ENCODE measurements around the gene ANKRD55.
A peak's percentile ranks its signal among the peaks of the same experiment; 100 is the strongest.
"Not testable (repeated sequence)": the region's sequence is repeated elsewhere in the genome, so short reads cannot be mapped to it uniquely, and the experiment has no call there.

Gene ANKRD55

GRCh38 chr5:56206126-56206910 lies 26.8 kb downstream of the ANKRD55 start:
- DNase-seq (ENCODE audit: low spot score): no peak
- H3K18ac ChIP-seq (ENCODE audit: low read length): peak overlapping the region; percentile 6

GRCh38 chr5:56203936-56204335 lies 29.2 kb downstream of the ANKRD55 start:
- H2BK5ac ChIP-seq (ENCODE audit: low read length); H3K4ac ChIP-seq (ENCODE audit: low read length); H2AK5ac ChIP-seq (ENCODE audit: low read depth, low read length); H3K4me1 ChIP-seq (ENCODE audit: control insufficient read depth in 2 of 2, insufficient read depth in 1 of 2, low read depth in 1 of 2, low read length in 2 of 2); H3K9ac ChIP-seq (ENCODE audit: low read depth, low read length, poor library complexity); H3K18ac ChIP-seq (ENCODE audit: low read length); H3K4me2 ChIP-seq (ENCODE audit: insufficient read depth, low read length, poor library complexity, severe bottlenecking); H2BK120ac ChIP-seq (ENCODE audit: low read depth, low read length); H3K27ac ChIP-seq (replicated peaks; ENCODE audit: low read length); H3K14ac ChIP-seq (ENCODE audit: low read length); H3K27me3 ChIP-seq (ENCODE audit: control insufficient read depth in 3 of 3, insufficient read depth in 3 of 3, low read depth in 1 of 3, low read length in 3 of 3); H4K91ac ChIP-seq (ENCODE audit: low read depth, low read length, poor library complexity); H2BK15ac ChIP-seq (ENCODE audit: low read length); H2AFZ ChIP-seq (ENCODE audit: low read length); H4K8ac ChIP-seq (ENCODE audit: low read depth, low read length); H3K36me3 ChIP-seq (replicated peaks in 1 of 2; ENCODE audit: control insufficient read depth in 2 of 2, insufficient read depth in 2 of 2, low read length in 2 of 2); H3K79me1 ChIP-seq (ENCODE audit: low read depth, low read length); H3K9me3 ChIP-seq (replicated peaks in 1 of 2; ENCODE audit: control insufficient read depth in 2 of 2, insufficient read depth in 1 of 2, low read depth in 1 of 2, low read length in 2 of 2); H3K4me3 ChIP-seq (ENCODE audit: low read length in 2 of 2); H3K23ac ChIP-seq (ENCODE audit: low read depth, low read length, poor library complexity); H2BK12ac ChIP-seq (ENCODE audit: low read length); DNase-seq (ENCODE audit: low spot score): not testable (repeated sequence)

More at GRCh38 chr5:56206126-56206910, 26.8 kb downstream of the ANKRD55 start:
- H2AFZ ChIP-seq (ENCODE audit: low read length): no peak overlapping the region
- no peaks in the 10 kb centered on the region for H3K36me3 ChIP-seq (replicated peaks in 1 of 2; ENCODE audit: control insufficient read depth in 2 of 2, insufficient read depth in 2 of 2, low read length in 2 of 2)
- no peak overlapping the region for H3K4ac ChIP-seq (ENCODE audit: low read length)
- H3K9ac ChIP-seq (ENCODE audit: low read depth, low read length, poor library complexity): no peak overlapping the region
- H3K27ac ChIP-seq (replicated peaks; ENCODE audit: low read length): no peak overlapping the region
- peaks cover 0 to 2% of the 10 kb centered on the region in 2 donors for H3K4me1 ChIP-seq (ENCODE audit: control insufficient read depth in 2 of 2, insufficient read depth in 1 of 2, low read depth in 1 of 2, low read length in 2 of 2)
- no peak overlapping the region for H3K4me3 ChIP-seq (ENCODE audit: low read length in 2 of 2)
- H2AK5ac ChIP-seq (ENCODE audit: low read depth, low read length): no peak overlapping the region
- no peak overlapping the region for H2BK12ac ChIP-seq (ENCODE audit: low read length)
- H2BK5ac ChIP-seq (ENCODE audit: low read length): no peak overlapping the region
- H3K4me2 ChIP-seq (ENCODE audit: insufficient read depth, low read length, poor library complexity, severe bottlenecking): no peak overlapping the region
- H4K91ac ChIP-seq (ENCODE audit: low read depth, low read length, poor library complexity): no peak overlapping the region
- H2BK120ac ChIP-seq (ENCODE audit: low read depth, low read length): no peak overlapping the region
- H4K8ac ChIP-seq (ENCODE audit: low read depth, low read length): no peak overlapping the region
- H3K23ac ChIP-seq (ENCODE audit: low read depth, low read length, poor library complexity): no peak overlapping the region
- H3K27me3 ChIP-seq (ENCODE audit: control insufficient read depth in 3 of 3, insufficient read depth in 3 of 3, low read depth in 1 of 3, low read length in 3 of 3): no peaks in the 10 kb centered on the region
- no peaks in the 10 kb centered on the region for H3K9me3 ChIP-seq (replicated peaks in 1 of 2; ENCODE audit: control insufficient read depth in 2 of 2, insufficient read depth in 1 of 2, low read depth in 1 of 2, low read length in 2 of 2)
- no peaks in the 10 kb centered on the region for H3K79me1 ChIP-seq (ENCODE audit: low read depth, low read length)
- WGBS, 2 donors (ENCODE audit: extremely low coverage in 2 of 2, insufficient read length in 2 of 2, insufficient replicate concordance in 1 of 2): no CpG with 5 or more reads among the region's 7 CpGs
- H3K14ac ChIP-seq (ENCODE audit: low read length): no peak overlapping the region
- H2BK15ac ChIP-seq (ENCODE audit: low read length): no peak overlapping the region

DNA sequence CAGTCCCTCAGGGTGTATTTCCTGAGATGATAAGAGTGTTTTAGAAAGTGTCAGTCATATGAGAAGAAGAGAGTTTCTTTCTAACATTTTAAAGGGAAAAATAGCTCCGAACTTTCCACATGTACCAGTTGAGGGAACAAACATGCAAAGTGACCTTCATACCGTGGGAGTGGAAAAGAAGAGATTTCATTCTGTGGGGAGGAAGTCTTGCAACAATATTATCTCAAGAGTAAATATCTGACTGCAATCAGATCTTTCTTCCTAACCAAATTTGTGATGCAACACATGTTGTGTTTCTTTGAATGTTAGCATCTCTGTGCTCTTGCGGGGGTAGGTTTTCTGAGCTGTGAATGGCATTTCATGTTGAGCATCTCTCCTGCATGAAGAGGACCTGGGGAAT lies 30.6 kb downstream of the ANKRD55 start:
- H3K79me1 ChIP-seq (ENCODE audit: low read depth, low read length): no peaks in the 10 kb centered on the region
- H3K4me1 ChIP-seq (ENCODE audit: control insufficient read depth in 2 of 2, insufficient read depth in 1 of 2, low read depth in 1 of 2, low read length in 2 of 2): no peaks in the 10 kb centered on the region
- no peak overlapping the region for H3K9ac ChIP-seq (ENCODE audit: low read depth, low read length, poor library complexity)
- H2AK5ac ChIP-seq (ENCODE audit: low read depth, low read length): no peak overlapping the region
- no peak overlapping the region for H2BK120ac ChIP-seq (ENCODE audit: low read depth, low read length)
- no peak for DNase-seq (ENCODE audit: low spot score)
- H4K91ac ChIP-seq (ENCODE audit: low read depth, low read length, poor library complexity): no peak overlapping the region
- no CpG with 5 or more reads among the region's 3 CpGs for WGBS, 2 donors (ENCODE audit: extremely low coverage in 2 of 2, insufficient read length in 2 of 2, insufficient replicate concordance in 1 of 2)
- H3K23ac ChIP-seq (ENCODE audit: low read depth, low read length, poor library complexity): no peak overlapping the region
- H2BK15ac ChIP-seq (ENCODE audit: low read length): no peak overlapping the region
- H4K8ac ChIP-seq (ENCODE audit: low read depth, low read length): no peak overlapping the region
- H2BK12ac ChIP-seq (ENCODE audit: low read length): no peak overlapping the region
- no peak overlapping the region for H3K14ac ChIP-seq (ENCODE audit: low read length)
- no peaks in the 10 kb centered on the region for H3K27me3 ChIP-seq (ENCODE audit: control insufficient read depth in 3 of 3, insufficient read depth in 3 of 3, low read depth in 1 of 3, low read length in 3 of 3)
- H2BK5ac ChIP-seq (ENCODE audit: low read length): no peak overlapping the region
- H3K4me3 ChIP-seq (ENCODE audit: low read length in 2 of 2): no peak overlapping the region
- no peak overlapping the region for H3K4ac ChIP-seq (ENCODE audit: low read length)
- H3K9me3 ChIP-seq (replicated peaks in 1 of 2; ENCODE audit: control insufficient read depth in 2 of 2, insufficient read depth in 1 of 2, low read depth in 1 of 2, low read length in 2 of 2): no peaks in the 10 kb centered on the region
- H2AFZ ChIP-seq (ENCODE audit: low read length): no peak overlapping the region
- no peaks in the 10 kb centered on the region for H3K36me3 ChIP-seq (replicated peaks in 1 of 2; ENCODE audit: control insufficient read depth in 2 of 2, insufficient read depth in 2 of 2, low read length in 2 of 2)
- no peak overlapping the region for H3K4me2 ChIP-seq (ENCODE audit: insufficient read depth, low read length, poor library complexity, severe bottlenecking)
- no peak overlapping the region for H3K27ac ChIP-seq (replicated peaks; ENCODE audit: low read length)
- no peak overlapping the region for H3K18ac ChIP-seq (ENCODE audit: low read length)

DNA sequence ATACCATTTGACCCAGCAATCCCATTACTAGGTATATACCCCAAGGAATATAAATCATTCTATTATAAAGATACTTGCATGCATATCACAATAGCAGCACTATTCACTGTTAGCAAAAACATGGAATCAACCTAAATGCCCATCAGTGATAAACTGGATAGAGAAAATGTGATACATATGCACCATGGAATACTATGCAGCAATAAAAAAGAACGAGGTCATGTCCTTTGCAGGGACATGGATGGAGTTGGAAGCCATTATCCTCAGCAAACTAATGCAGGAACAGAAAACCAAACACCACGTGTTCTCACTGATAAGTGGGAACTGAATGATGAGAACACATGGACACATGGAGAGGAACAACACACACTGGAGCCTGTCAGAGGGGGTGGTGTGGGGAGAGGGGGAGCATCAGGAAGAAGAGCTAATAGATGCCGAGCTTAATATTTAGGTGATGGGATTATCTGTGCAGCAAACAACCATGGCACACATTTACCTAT lies 31.3 kb downstream of the ANKRD55 start:
- H4K8ac ChIP-seq (ENCODE audit: low read depth, low read length); H3K4me1 ChIP-seq (ENCODE audit: control insufficient read depth in 2 of 2, insufficient read depth in 1 of 2, low read depth in 1 of 2, low read length in 2 of 2); H3K27ac ChIP-seq (replicated peaks; ENCODE audit: low read length); H3K9me3 ChIP-seq (replicated peaks in 1 of 2; ENCODE audit: control insufficient read depth in 2 of 2, insufficient read depth in 1 of 2, low read depth in 1 of 2, low read length in 2 of 2); H3K18ac ChIP-seq (ENCODE audit: low read length); H3K36me3 ChIP-seq (replicated peaks in 1 of 2; ENCODE audit: control insufficient read depth in 2 of 2, insufficient read depth in 2 of 2, low read length in 2 of 2); H3K14ac ChIP-seq (ENCODE audit: low read length); H3K23ac ChIP-seq (ENCODE audit: low read depth, low read length, poor library complexity); H3K4me3 ChIP-seq (ENCODE audit: low read length in 2 of 2); H4K91ac ChIP-seq (ENCODE audit: low read depth, low read length, poor library complexity); H3K4ac ChIP-seq (ENCODE audit: low read length); H2BK120ac ChIP-seq (ENCODE audit: low read depth, low read length); H3K27me3 ChIP-seq (ENCODE audit: control insufficient read depth in 3 of 3, insufficient read depth in 3 of 3, low read depth in 1 of 3, low read length in 3 of 3); H3K79me1 ChIP-seq (ENCODE audit: low read depth, low read length); H3K4me2 ChIP-seq (ENCODE audit: insufficient read depth, low read length, poor library complexity, severe bottlenecking); H2BK5ac ChIP-seq (ENCODE audit: low read length); H2BK15ac ChIP-seq (ENCODE audit: low read length); H2AK5ac ChIP-seq (ENCODE audit: low read depth, low read length); DNase-seq (ENCODE audit: low spot score); H2BK12ac ChIP-seq (ENCODE audit: low read length); H2AFZ ChIP-seq (ENCODE audit: low read length); H3K9ac ChIP-seq (ENCODE audit: low read depth, low read length, poor library complexity): not testable (repeated sequence)
- no CpG with 5 or more reads among the region's 3 CpGs for WGBS, 2 donors (ENCODE audit: extremely low coverage in 2 of 2, insufficient read length in 2 of 2, insufficient replicate concordance in 1 of 2)
